ENCODE results near the gene BBS9.

DNA sequence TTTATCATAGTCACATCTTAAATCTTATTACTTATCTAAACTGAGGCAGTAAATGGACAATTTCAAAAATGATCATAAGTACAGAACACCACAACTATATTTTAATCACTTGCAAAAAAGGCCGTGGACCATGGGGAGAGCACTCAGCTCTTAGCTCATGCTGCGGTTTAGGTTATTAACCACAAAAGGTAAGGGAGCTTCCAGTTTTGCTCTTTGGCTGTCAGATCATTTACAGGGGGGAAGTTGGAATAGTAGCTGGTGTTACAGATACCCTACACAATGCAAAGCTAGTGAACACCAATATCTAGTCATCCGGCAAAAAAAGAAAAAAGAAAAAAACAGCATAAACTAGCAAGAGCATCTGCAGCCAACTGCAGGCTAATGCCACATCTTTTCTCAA, 147.0 kb downstream of the BBS9 start:
- TF ChIP-seq, protein P1, sequence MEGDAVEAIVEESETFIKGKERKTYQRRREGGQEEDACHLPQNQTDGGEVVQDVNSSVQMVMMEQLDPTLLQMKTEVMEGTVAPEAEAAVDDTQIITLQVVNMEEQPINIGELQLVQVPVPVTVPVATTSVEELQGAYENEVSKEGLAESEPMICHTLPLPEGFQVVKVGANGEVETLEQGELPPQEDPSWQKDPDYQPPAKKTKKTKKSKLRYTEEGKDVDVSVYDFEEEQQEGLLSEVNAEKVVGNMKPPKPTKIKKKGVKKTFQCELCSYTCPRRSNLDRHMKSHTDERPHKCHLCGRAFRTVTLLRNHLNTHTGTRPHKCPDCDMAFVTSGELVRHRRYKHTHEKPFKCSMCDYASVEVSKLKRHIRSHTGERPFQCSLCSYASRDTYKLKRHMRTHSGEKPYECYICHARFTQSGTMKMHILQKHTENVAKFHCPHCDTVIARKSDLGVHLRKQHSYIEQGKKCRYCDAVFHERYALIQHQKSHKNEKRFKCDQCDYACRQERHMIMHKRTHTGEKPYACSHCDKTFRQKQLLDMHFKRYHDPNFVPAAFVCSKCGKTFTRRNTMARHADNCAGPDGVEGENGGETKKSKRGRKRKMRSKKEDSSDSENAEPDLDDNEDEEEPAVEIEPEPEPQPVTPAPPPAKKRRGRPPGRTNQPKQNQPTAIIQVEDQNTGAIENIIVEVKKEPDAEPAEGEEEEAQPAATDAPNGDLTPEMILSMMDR (IDR thresholded peaks at IDR 0.05; ENCODE audit: low read length), result no peak
- no peak for TF ChIP-seq EZH2 (optimal IDR thresholded peaks at IDR 0.05; ENCODE audit: low read depth, low read length)
